ENCODE results near the gene MVK. TPM values are rescaled to one million over a fixed set of nuclear protein-coding genes. Genes with fewer than 3 reads are reported as not detected.

Gene MVK
- 11.5 and 14.1 TPM in 2 replicates for total RNA-seq

DNA sequence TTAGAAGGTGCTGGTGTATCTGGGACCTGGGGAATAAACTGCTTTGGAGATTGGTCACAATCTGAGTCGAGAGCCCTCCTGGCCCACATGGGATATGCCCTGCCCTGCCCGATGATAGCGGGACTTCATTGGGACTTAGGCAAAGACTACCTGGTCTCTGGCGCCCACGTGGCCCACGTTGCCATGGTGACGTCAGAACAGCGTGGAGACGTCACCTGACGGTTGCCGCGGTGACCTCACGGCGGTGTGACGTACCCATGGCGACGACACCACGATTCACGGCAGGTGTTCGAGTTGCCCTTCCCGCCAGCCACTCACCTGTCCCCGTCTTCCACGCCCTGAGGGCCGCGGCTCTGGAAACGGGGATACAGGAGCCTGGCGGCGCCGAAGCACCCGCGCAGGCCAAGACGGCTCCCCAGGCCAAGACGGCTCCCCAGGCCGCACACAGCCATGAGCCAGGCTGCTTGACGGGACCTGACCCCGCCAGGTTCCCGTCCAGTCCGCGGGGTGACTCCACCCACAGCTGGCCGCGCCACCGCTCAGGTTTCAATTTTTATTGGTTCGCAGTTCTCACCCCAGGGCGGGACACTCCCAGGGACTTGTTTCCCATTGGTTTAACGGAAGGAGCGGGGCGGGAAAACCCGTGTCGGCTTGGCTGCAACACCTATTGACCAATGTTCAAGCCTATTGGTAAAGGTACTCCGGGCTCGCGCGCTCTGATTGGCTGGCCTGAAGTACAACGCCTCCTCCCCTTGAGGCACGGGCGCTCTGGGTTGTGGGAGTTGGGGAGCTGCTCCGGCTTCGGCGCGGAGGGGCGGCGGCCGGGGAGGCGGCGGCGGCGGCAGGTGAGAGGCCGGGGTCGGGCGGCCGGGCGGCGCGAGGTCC, at the start of gene MVK, which contains the start of gene MMAB:
TSS of gene MVK (plus strand) at position 766 of the 885 bp plus-strand sequence. CDS start 1,029 bp downstream, outside the sequence.
TSS of gene MMAB (minus strand) at position 476 of the 885 bp plus-strand sequence. CDS start at position 452, 24 bp downstream.

Other genes starting within 250 kb of the MVK start
- gene MYO1H, start 225.9 kb upstream of the MVK start, total RNA-seq: not detected in 2 replicates
- 127 and 145 TPM in 2 replicates for gene KCTD10, start 96.5 kb upstream of the MVK start, total RNA-seq
- gene UBE3B, start 96.2 kb upstream of the MVK start, total RNA-seq: 40.0 and 47.7 TPM in 2 replicates
- 32.1 and 38.2 TPM in 2 replicates for gene MMAB, start 290 bp upstream of the MVK start, total RNA-seq
- 0.39 and 0.43 TPM in 2 replicates for gene FAM222A, start 140.0 kb downstream of the MVK start, total RNA-seq